Keratinocyte (primary cell): ENCODE results near the gene ABHD8. TPM values are rescaled to one million over a fixed set of nuclear protein-coding genes. Genes with fewer than 3 reads are reported as not detected.
A peak's percentile ranks its signal among the peaks of the same experiment; 100 is the strongest.
"Not testable (repeated sequence)": the region's sequence is repeated elsewhere in the genome, so short reads cannot be mapped to it uniquely, and the experiment has no call there.

Experiments
- DNase-seq: peaks from one replicate; pipeline ENCODE4 v3.0.0-alpha.2; 2011; ENCODE audit warnings: low read depth, missing footprints, low spot score
- FAIRE-seq: peaks from 2 replicates; lab custom pipeline; 2011; peaks lifted over from hg19 to GRCh38; lab: Jason Lieb, UNC
- H2AFZ ChIP-seq: 2 replicates; pipeline ENCODE4 v1.6.0; 2012; ENCODE audit warnings: low read length, control low read depth, inconsistent platforms; ENCODE audit not compliant: control insufficient read depth
- H3K27ac ChIP-seq: 2 replicates; pipeline ENCODE4 v1.5.1; 2011; ENCODE audit warnings: low read length; ENCODE audit not compliant: control insufficient read depth, insufficient read depth
- H3K27me3 ChIP-seq: 3 replicates; pipeline ENCODE4 v1.6.0; 2011; ENCODE audit warnings: low read length; ENCODE audit not compliant: control insufficient read depth, insufficient read depth; ENCODE audit errors: extremely low read depth
- H3K36me3 ChIP-seq, 2 experiments: 2 replicates in 1 of 2; 3 replicates in 1 of 2; pipeline ENCODE4 v1.5.1; 2011; ENCODE audit warnings: low read length in 2 of 2, mild to moderate bottlenecking in 1 of 2; ENCODE audit not compliant: control insufficient read depth in 2 of 2, insufficient read depth in 2 of 2; ENCODE audit errors: extremely low read depth in 1 of 2
- H3K4me1 ChIP-seq: 3 replicates; pipeline ENCODE4 v1.5.1; 2011; ENCODE audit warnings: low read length; ENCODE audit not compliant: control insufficient read depth, insufficient read depth; ENCODE audit errors: extremely low read depth
- H3K4me2 ChIP-seq: 3 replicates; pipeline ENCODE4 v1.6.0; 2011; ENCODE audit warnings: low read depth, low read length; ENCODE audit not compliant: control insufficient read depth, insufficient read depth; ENCODE audit errors: extremely low read depth
- H3K4me3 ChIP-seq, 3 experiments: fragments of 200-600 bp in 1 of 3; sonication (generic) in 1 of 3; 2 replicates in 2 of 3; 3 replicates in 1 of 3; pipeline ENCODE4 v1.5.1; 2011 to 2016; ENCODE audit warnings: low read length in 3 of 3, mild to moderate bottlenecking in 3 of 3, control low read depth in 2 of 3, inconsistent platforms in 1 of 3, low read depth in 1 of 3, mixed read lengths in 1 of 3, mixed run types in 1 of 3, moderate library complexity in 1 of 3; ENCODE audit not compliant: control insufficient read depth in 2 of 3, insufficient read depth in 2 of 3; ENCODE audit errors: extremely low read depth in 1 of 3
- H3K79me2 ChIP-seq: 2 replicates; pipeline ENCODE4 v1.6.0; 2012; ENCODE audit warnings: low read length; ENCODE audit not compliant: control insufficient read depth, insufficient read depth
- H3K9ac ChIP-seq: 3 replicates; pipeline ENCODE4 v1.6.0; 2011; ENCODE audit warnings: low read length; ENCODE audit not compliant: control insufficient read depth, insufficient read depth; ENCODE audit errors: extremely low read depth
- H3K9me1 ChIP-seq: 3 replicates; pipeline ENCODE4 v1.6.0; 2011; ENCODE audit warnings: low read length; ENCODE audit not compliant: control insufficient read depth, insufficient read depth; ENCODE audit errors: extremely low read depth
- H3K9me3 ChIP-seq: 2 replicates; pipeline ENCODE4 v1.5.1; 2012; ENCODE audit warnings: low read depth, low read length; ENCODE audit not compliant: control insufficient read depth
- H4K20me1 ChIP-seq: 3 replicates; pipeline ENCODE4 v1.6.0; 2011; ENCODE audit warnings: low read length; ENCODE audit not compliant: control insufficient read depth, insufficient read depth; ENCODE audit errors: extremely low read depth
- CTCF ChIP-seq, 3 experiments: IDR thresholded peaks in 1 of 3; conservative IDR thresholded peaks in 1 of 3; optimal IDR thresholded peaks in 1 of 3; 2 replicates in 2 of 3; 3 replicates in 1 of 3; pipeline versions ENCODE3 to v1.5.1; 2011; ENCODE audit warnings: low read length in 3 of 3, mild to moderate bottlenecking in 3 of 3, moderate library complexity in 2 of 3, control low read depth in 1 of 3, inconsistent platforms in 1 of 3; ENCODE audit not compliant: insufficient read depth in 2 of 3; ENCODE audit errors: extremely low read depth in 1 of 3
- EZH2 ChIP-seq: IDR thresholded peaks from one replicate; pipeline ENCODE4 v1.6.1; 2012; ENCODE audit warnings: inconsistent platforms, mild to moderate bottlenecking, low read length, moderate library complexity
- dilution Hi-C: fragments of 300-500 bp; cut with MboI; formaldehyde crosslinking; loops from one replicate; pipeline ENCODE4 v1.7.0; 2020; ENCODE audit warnings: low sequenced_read_pairs; ENCODE audit not compliant: extremely low pct_ligation_motif_present
- polyA plus RNA-seq, 5 experiments: library from polyadenylated mRNA; depleted of rRNA in 3 of 5; stranded (reverse) in 3 of 5; stranded (forward) in 1 of 5; unstranded in 1 of 5; fragments of >200 nt; gene quantifications; 1 replicate in 1 of 5; 2 replicates in 3 of 5; 3 replicates in 1 of 5; pipeline versions ENCODE4 v1.2.1 to v1.2.3, GENCODE V29; 2011 to 2012; ENCODE audit warnings: missing spikeins in 2 of 5, low read depth in 1 of 5, low replicate concordance in 1 of 5

ABHD8 gene
- polyA plus RNA-seq, 1 donor (not counting 4 experiments of a cell fraction or from before 2014, with no cell fraction given), result 4.1 TPM

GRCh38 chr19:17296273-17296672 is 7.0 kb downstream of the ABHD8 start:
- no peak overlapping the region for H3K4me2 ChIP-seq
- H3K36me3 ChIP-seq, result peaks cover 0 to 12% of the 10 kb centered on the region in 2 experiments
- H3K9me1 ChIP-seq, result no peaks in the 10 kb centered on the region
- H3K9me3 ChIP-seq, result no peaks in the 10 kb centered on the region
- dilution Hi-C loops, result no loop called here
- peaks cover 9% of the 10 kb centered on the region for H3K79me2 ChIP-seq
- DNase-seq (no peak), FAIRE-seq (no peak)
- peak in 1 of 3 experiments; percentile 56 for TF ChIP-seq CTCF (optimal IDR thresholded peaks at IDR 0.05 in 1 of 3, IDR thresholded peaks at IDR 0.05 in 1 of 3, conservative IDR thresholded peaks at IDR 0.05 in 1 of 3; ENCODE audit: extremely low read depth in 1 of 3, insufficient read depth in 2 of 3, low read length in 3 of 3)
- no peak for TF ChIP-seq EZH2
- no peak overlapping the region for H3K4me3 ChIP-seq
- no peak overlapping the region for H3K9ac ChIP-seq
- H3K4me1 ChIP-seq, result peaks cover 11% of the 10 kb centered on the region
- no peak overlapping the region for H2AFZ ChIP-seq
- H3K27me3 ChIP-seq, result no peaks in the 10 kb centered on the region
- H4K20me1 ChIP-seq, result peaks cover 3% of the 10 kb centered on the region
- no peak overlapping the region for H3K27ac ChIP-seq

GRCh38 chr19:17295551-17295950 is 7.7 kb downstream of the ABHD8 start:
- Histone ChIP-seq H3K36me3 (peaks cover 0 to 13% of the 10 kb centered on the region in 2 experiments), H3K4me1 (peaks cover 11% of the 10 kb centered on the region)
- H3K27ac ChIP-seq, H4K20me1 ChIP-seq, H3K9ac ChIP-seq, H2AFZ ChIP-seq, FAIRE-seq, H3K4me2 ChIP-seq, H3K9me3 ChIP-seq, H3K27me3 ChIP-seq, H3K79me2 ChIP-seq, H3K4me3 ChIP-seq, H3K9me1 ChIP-seq, DNase-seq, dilution Hi-C loops: not testable (repeated sequence)
